Measurements from ENCODE around the gene DCAF15. TPM values are rescaled to one million over a fixed set of nuclear protein-coding genes. Genes with fewer than 3 reads are reported as not detected.

The DCAF15 gene
- total RNA-seq, 4 donors from 2014 or later: 9.5 to 19.6 (median 11.6) TPM

DNA sequence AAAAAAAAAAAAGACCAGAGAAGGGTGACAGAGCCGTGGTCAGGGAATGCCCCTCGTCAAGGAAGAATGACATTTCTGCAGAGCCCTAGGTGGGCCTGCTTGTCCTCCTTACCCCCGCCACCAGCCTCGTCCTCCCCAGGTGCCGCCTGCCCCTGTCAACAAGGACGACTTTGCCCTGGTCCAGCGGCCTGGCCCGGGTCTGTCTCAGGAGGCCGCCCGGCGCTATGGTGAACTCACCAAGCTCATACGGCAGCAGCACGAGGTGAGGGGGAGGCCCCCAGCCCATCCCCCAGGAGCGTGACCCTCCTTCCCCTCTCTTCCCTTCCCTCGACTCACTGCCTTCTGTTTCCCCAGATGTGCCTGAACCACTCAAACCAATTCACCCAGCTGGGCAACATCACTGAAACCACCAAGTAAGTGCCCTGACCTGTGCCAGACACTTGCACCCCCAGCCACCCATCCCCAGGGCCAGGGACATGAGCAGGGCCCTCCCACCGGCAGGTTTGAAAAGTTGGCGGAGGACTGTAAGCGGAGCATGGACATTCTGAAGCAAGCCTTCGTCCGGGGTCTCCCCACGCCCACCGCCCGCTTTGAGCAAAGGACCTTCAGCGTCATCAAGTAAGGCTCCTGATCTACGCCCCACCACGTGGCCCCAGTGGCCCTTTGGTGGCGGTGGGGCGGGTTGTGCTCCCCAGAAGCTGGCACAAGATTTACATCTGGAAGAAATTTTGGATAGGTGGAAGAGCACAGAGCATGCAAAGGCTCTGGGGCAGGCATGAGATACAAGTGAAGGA is 28.9 kb upstream of the DCAF15 start:
- TF ChIP-seq, protein P1, sequence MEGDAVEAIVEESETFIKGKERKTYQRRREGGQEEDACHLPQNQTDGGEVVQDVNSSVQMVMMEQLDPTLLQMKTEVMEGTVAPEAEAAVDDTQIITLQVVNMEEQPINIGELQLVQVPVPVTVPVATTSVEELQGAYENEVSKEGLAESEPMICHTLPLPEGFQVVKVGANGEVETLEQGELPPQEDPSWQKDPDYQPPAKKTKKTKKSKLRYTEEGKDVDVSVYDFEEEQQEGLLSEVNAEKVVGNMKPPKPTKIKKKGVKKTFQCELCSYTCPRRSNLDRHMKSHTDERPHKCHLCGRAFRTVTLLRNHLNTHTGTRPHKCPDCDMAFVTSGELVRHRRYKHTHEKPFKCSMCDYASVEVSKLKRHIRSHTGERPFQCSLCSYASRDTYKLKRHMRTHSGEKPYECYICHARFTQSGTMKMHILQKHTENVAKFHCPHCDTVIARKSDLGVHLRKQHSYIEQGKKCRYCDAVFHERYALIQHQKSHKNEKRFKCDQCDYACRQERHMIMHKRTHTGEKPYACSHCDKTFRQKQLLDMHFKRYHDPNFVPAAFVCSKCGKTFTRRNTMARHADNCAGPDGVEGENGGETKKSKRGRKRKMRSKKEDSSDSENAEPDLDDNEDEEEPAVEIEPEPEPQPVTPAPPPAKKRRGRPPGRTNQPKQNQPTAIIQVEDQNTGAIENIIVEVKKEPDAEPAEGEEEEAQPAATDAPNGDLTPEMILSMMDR (IDR thresholded peaks at IDR 0.05): no peak
- TF ChIP-seq POLR2A (IDR thresholded peaks at IDR 0.05): no peak
- 94 to 96% methylated on average over 20 to 26 of the region's 28 CpGs for WGBS, 2 donors
- Histone ChIP-seq H3K36me3 (peaks cover 34 to 57% of the 10 kb centered on the region in 2 donors), H3K27ac (no peak overlapping the region), H3K4me1 (no peaks in the 10 kb centered on the region), H3K9me3 (no peaks in the 10 kb centered on the region), H3K4me3 (replicated peaks in 1 of 3) (no peak overlapping the region), H3K27me3 (no peaks in the 10 kb centered on the region)
- intact Hi-C loops (cut with DNase I): no loop called here
- no peak for DNase-seq

DNA sequence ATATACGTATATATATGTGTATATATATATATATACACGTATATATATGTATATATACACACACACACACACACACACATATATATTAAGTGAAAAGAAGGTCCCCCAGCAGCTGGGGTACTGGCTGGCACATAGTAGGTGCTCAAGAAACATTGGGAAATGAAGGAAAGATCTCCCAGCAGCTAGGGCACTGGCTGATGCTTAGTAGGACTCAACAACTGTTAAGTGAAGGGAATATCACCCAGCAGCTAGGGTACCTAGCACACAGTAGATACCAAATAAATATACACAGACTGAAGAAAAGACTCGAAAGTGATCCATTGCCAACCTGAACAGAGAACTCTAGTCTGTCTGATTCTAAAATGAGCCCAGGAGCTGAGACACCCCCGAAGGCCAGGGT is 26.3 kb upstream of the DCAF15 start:
- TF ChIP-seq, protein P1 (IDR thresholded peaks at IDR 0.05): no peak
- no peak for TF ChIP-seq POLR2A (IDR thresholded peaks at IDR 0.05)
- H3K27me3 ChIP-seq: no peaks in the 10 kb centered on the region
- H3K27ac ChIP-seq: no peak overlapping the region
- H3K9me3 ChIP-seq: no peaks in the 10 kb centered on the region
- peaks cover 21 to 40% of the 10 kb centered on the region in 2 donors for H3K36me3 ChIP-seq
- DNase-seq: no peak
- H3K4me3 ChIP-seq (replicated peaks in 1 of 3): no peak overlapping the region
- no peaks in the 10 kb centered on the region for H3K4me1 ChIP-seq
- intact Hi-C loops (cut with DNase I): no loop called here
- 70 to 90% methylated on average over 4 of the region's 4 CpGs for WGBS, 2 donors

DNA sequence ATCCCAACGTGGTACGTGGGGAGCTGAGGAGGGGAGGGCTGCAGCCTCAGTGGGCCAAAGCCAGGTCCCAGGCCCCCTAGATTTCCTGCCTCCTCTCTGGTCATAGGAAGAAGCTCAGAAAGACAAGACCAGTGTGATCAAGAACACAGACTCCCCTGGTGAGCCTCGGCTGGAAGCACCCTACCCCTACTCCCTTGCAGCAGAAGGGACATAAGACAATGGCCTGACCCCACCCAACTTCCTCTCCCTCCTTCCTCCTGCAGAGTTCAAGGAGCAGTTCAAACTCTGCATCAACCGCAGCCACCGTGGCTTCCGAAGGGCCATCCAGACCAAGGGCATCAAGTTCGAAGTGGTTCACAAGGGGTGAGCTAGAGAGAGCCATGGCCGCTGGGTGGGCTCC is 25.6 kb upstream of the DCAF15 start:
- no peaks in the 10 kb centered on the region for H3K4me1 ChIP-seq
- TF ChIP-seq POLR2A (IDR thresholded peaks at IDR 0.05): no peak
- TF ChIP-seq, protein P1 (IDR thresholded peaks at IDR 0.05): no peak
- no peak overlapping the region for H3K27ac ChIP-seq
- H3K27me3 ChIP-seq: no peaks in the 10 kb centered on the region
- intact Hi-C loops (cut with DNase I): no loop called here
- H3K9me3 ChIP-seq: no peaks in the 10 kb centered on the region
- no peak for DNase-seq
- peaks cover 14 to 34% of the 10 kb centered on the region in 2 donors for H3K36me3 ChIP-seq
- no peak overlapping the region for H3K4me3 ChIP-seq (replicated peaks in 1 of 3)
- WGBS, 2 donors: 74 to 94% methylated on average over 8 of the region's 8 CpGs

DNA sequence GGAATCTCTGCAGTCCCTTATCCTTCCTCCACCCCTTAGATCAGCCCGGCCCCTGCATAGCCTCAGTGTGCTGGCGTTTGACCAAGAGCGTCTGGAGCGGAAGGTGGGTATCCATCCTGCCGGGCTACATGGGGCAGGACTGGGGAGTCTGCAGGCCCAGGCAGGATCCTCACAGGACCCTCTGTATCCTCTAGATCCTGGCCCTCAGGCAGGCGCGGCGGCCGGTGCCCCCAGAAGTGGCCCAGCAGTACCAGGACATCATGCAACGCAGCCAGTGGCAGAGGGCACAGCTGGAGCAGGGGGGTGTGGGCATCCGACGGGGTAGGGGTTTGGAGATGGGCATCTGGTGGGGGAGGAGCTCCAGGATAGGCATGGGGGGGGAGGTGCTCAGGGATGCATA is 23.0 kb upstream of the DCAF15 start:
- H3K36me3 ChIP-seq: peaks cover 0 to 14% of the 10 kb centered on the region in 2 donors
- intact Hi-C loops (cut with DNase I): no loop called here
- H3K4me3 ChIP-seq (replicated peaks in 1 of 3): no peak overlapping the region
- WGBS, 2 donors: 92% methylated on average over 5 of the region's 12 CpGs; no CpG with 5 or more reads in 1 of the 2 donors
- no peaks in the 10 kb centered on the region for H3K27me3 ChIP-seq
- no peaks in the 10 kb centered on the region for H3K4me1 ChIP-seq
- TF ChIP-seq, protein P1 (IDR thresholded peaks at IDR 0.05): no peak
- TF ChIP-seq POLR2A (IDR thresholded peaks at IDR 0.05): no peak
- no peaks in the 10 kb centered on the region for H3K9me3 ChIP-seq
- no peak for DNase-seq
- no peak overlapping the region for H3K27ac ChIP-seq

DNA sequence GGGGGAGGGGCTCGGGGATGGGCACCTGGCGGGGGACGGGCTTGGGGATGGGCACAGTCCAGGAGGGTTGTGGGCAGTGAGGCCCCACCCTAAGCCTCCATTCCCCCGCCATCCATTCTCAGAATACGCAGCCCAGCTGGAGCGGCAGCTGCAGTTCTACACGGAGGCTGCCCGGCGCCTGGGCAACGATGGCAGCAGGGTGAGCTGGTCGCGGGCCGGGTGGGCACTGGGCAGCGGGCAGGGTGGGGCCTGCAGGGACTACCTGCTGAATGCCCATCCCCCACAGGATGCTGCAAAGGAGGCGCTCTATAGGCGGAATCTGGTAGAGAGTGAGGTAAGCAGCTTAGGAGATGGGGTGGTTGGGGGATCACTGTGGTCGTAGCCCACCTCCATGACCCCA is 22.4 kb upstream of the DCAF15 start:
- TF ChIP-seq, protein P1 (IDR thresholded peaks at IDR 0.05): no peak
- TF ChIP-seq POLR2A (IDR thresholded peaks at IDR 0.05): no peak
- intact Hi-C loops (cut with DNase I): no loop called here
- H3K36me3 ChIP-seq: peaks cover 0 to 14% of the 10 kb centered on the region in 2 donors
- H3K9me3 ChIP-seq: no peaks in the 10 kb centered on the region
- H3K4me3 ChIP-seq (replicated peaks in 1 of 3): no peak overlapping the region
- no peak for DNase-seq
- WGBS, 2 donors: 93 to 96% methylated on average over 11 of the region's 17 CpGs
- no peak overlapping the region for H3K27ac ChIP-seq
- H3K27me3 ChIP-seq: no peaks in the 10 kb centered on the region
- H3K4me1 ChIP-seq: no peaks in the 10 kb centered on the region
